ENCODE data around the gene ARHGEF10L.

- TF ChIP-seq CTCF (conservative IDR thresholded peaks at IDR 0.05; ENCODE audit: low read depth, low read length) (no peak), EZH2 (IDR thresholded peaks at IDR 0.05; ENCODE audit: low read length, unreplicated experiment) (no peak), EZH2phosphoT487 (IDR thresholded peaks at IDR 0.05; ENCODE audit: borderline replicate concordance, low read length) (no peak)
Measured at GRCh38 chr1:17664322-17664721, 124.8 kb downstream of the ARHGEF10L start.

Measured in PC-3 (cell line).